CD4-positive, alpha-beta T cell treated with Interferon alpha-2 for 1 hour (primary cell): Measurements from ENCODE around the gene UBASH3B.

ENCODE experiments used
- DNase-seq, 2 donors: peaks; one replicate each; pipeline ENCODE4 v3.0.0-alpha.2; 2020 to 2022

The UBASH3B gene

DNA sequence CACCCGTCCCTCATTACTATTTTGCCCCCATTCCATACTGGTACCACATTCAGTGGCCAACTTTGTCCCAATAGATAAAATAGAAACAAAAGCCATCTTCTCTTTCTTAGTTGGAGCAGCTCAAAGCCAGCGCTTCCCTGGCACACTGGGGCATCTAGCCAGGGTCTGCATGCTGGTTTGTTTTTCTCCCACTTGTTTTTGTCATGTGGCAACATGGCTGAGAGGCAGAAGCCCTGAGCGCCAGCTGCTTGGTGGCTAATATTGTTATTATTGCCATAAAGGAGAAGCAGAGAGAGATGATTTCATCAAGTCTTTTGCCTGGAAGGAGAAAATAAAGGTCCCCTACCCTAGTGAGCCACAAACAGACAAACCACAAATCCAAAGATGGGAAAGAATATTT lies 134.4 kb downstream of the UBASH3B start:
- DNase-seq, result no peak

DNA sequence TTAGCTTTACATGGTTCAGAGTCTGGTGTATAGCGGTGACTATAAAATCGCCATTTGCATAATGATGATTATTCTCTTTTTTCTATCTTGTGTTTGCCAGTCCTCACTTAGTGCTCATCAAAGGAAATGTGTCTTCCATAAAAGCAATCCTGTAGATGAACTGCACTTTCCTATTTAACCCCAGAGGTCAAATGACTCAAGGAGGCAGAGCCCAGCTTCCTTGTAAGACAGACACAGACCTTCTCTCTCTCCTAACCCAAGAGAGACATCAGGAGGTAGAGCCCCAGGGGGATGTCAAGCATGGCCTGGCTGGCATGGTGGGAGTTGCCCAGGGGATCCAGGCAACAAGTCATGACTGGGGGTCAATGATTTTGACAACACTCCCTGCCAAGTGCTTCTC lies 135.9 kb downstream of the UBASH3B start:
- no peak for DNase-seq

DNA sequence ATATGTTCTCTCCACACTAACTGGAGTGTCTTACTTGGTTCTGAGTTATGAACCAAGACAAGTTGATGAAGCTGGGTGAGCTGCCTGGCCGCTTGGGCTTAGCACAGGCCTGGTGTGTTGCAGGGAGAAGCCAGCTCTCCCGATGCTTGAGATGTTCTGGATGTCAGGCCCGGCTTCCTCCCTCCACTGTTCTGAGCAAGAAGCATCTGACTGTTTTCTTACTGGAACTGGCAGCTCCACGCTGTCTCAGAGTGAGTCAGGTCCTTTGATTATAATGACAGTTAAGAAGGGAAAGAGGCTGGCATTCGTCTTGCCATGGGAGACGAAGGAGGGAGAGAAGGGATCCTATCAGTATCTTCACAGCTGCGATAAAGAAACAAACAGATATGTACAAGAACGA lies 136.3 kb downstream of the UBASH3B start:
- no peak for DNase-seq

DNA sequence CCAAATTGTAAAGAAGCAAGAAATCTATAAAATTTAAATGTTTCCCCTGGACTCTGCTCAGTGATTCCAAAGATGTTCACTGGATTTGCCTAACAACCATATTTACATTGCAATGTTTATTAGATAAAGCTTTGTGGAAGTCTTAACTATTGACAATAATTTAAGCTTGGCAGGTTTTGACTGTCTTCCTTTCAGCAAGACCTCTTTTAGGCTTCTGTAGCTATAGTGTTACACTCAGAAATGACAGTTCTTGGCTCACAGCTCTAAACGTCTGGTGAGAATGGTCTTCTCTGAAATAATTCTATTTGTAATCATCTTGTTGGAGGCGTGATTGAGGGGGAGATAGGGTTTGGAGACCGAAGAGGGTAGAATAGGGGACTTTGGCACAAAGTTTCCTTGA lies 138.0 kb downstream of the UBASH3B start:
- DNase-seq, result no peak

DNA sequence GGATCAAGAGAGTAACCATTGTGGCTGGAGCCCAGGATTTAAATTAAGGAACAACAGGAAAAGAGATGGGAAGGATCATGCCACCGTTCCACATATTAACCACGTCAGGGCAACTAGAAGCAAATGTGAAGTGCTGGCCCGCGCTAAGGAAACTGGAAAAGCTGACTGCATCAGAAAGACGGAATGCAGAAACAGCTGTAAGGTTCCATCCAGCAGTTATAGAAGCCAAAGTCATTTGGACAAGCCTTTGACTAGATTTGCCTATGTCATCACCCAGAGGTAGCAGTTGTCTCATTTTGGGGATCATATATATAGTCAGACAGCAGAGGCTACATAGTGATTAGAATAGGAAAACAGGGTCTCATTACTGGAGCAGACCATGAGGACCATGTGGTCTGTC lies 139.8 kb downstream of the UBASH3B start:
- no peak for DNase-seq

DNA sequence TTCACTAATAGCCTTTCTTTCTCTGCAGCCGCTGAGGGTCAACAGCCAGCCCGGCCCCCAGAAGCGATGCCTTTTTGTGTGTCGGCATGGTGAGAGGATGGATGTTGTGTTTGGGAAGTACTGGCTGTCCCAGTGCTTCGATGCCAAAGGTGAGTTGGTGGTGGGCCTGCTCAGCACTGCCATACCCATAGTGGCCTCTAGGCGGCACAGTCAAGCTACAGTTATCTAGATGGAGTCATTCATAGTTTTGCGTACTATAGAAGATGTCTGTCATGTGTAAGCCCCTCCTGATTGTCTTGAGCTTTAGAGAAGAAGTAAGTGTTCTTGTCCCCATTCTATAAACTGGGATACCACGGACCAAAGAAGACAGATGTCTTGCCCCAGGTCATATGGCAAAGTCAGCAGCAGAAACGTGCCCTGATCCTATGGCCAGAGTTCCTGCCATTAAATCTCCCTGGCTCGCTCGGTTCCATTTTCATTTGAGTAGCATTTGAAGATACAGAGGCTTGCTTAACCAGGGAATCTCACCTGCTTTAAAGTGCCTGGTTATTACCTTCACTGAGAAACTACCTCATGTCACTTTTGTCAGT lies 140.7 kb downstream of the UBASH3B start:
- DNase-seq, result peak; percentile 63 to 72

DNA sequence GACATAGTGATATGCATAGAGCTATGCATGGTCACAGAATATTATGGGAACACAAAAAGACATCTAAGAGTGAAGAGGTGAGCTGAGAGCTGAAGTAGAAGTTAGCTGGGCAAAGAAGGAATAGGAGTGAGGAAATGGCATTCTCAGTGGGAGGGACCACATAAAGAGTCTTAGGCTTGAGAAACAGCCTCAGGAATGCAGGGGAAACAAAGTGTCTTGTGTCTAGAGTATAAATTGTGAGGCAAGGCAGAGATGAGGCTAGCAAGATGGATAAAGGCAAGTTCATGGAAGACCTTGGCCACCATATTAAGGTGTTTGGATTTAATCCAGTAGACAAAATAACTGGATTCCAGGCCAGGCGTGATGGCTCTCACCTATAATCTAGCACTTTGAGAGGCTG lies 142.1 kb downstream of the UBASH3B start:
- DNase-seq, result no peak

DNA sequence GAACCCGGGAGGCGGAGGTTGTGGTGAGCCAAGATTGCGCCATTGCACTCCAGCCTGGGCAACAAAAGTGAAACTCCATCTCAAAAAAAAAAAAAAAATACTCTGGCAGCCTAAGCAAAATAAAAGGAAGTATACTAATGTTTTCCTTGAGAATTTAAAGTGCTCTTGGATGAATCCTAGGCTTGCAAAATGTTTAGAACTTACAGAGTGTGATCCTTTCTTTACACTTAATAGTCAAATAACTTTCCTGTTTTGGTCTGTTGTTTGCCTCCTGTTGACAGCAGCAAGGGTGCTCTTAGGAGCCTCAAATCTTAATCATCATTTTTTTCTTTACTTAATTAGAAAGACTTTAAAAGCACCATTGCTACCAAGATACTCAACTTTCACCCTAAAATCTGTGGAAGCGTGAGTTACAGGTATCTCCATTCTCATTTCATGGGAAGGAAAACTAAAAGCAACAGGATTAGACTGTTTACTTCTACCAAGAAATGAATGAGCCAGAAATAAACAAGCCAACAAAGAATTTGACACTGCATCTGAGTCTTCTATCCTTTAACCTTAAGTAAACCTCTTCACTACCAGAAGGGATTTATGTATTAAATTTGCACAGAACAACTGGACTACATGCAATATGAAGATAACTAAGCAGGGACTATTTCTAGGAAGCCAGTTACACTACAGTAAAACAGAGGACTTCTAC lies 144.0 kb downstream of the UBASH3B start:
- DNase-seq, result no peak

DNA sequence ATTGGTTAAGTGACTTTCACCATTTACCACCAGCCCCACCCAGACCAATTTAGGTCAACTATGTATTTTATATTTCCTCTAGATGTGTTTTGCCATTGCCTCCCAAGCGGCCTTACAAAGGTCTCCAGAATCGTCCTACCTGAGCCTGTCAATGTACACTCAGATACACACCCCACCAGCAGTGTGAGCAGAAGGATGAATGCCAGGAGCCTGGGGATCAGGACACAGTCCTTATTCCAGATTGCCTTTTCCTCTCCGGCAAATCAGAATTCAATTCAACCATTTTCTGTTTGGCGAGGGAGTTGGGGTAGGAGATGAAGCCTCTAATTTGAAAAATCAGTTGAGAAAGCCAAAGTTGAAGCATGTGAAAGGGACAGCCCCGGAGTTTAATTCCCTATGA lies 147.4 kb downstream of the UBASH3B start:
- no peak for DNase-seq

DNA sequence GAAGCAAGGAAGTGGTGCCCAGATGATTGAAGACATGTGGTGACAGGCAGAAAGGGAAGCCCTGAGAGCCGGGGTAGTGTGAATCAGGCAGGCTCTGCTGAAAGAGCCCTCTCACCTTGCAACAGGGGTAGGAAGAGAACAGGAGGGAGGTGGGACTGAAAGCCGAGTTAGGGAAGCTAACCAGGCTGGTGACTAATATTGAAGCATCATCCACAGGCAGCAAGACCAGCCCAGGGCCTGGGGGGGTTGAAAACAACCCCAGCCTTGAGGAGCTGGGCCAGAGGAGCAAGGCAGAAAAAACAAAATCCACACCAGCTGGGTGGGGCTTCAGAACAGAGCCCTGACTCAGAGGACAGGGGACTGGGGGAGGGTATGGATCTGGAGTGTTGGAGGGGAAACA lies 147.8 kb downstream of the UBASH3B start:
- DNase-seq, result no peak

DNA sequence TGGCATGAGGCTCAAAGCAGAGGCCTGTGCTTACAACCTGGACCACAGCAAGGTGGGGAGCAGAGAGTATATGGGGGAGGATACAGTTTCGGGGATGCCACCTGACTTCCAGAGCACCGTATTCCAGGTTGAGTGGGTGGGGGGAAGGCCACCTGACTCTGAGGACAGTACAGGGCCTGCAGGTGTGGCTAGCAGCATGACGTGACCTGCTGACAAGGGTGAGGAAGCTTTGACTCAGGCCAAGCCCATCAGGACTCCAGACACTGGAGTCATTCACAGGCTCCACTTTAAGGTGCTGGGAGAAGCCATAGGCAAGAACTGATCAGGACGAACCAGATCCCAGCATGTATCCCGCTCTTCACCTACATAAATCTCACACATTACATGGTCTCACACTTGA lies 148.2 kb downstream of the UBASH3B start:
- DNase-seq, result no peak

DNA sequence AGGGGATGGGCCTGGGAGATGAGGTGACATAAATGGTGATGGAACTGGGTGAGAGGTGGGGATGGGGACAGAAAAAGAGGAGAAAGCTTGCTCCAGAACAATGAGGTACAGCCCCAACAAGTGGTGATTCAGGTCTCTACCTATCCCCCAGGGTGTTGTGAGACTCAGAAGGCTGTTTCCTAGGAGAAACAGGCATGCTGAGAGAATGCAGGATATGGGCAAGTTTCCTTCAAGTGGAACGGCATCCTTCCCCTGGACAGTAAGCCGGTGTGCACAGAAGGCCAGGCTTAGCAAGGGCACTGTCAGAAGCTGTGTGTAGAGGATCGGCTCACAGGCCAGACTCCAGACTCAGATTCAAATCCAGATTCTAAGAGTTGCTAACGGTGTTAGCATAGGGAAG lies 148.6 kb downstream of the UBASH3B start:
- no peak for DNase-seq

DNA sequence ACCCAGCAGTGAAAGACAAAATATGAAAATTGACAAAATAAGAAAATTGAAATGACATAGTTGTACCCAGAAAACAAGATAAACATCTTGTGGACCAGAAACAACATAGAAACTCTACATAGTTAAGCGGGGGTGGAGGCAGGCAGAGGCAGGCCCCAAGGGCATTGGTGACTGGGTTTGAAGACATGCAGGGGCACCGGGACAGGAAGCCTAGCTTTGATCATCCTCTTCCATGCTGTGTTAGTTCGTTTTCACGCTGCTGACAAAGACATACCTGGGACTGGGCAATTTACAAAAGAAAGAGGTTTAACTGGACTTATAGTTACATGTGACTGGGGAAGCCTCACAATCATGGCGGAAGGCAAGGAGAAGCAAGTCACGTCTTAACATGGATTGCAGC lies 149.3 kb downstream of the UBASH3B start:
- no peak for DNase-seq

DNA sequence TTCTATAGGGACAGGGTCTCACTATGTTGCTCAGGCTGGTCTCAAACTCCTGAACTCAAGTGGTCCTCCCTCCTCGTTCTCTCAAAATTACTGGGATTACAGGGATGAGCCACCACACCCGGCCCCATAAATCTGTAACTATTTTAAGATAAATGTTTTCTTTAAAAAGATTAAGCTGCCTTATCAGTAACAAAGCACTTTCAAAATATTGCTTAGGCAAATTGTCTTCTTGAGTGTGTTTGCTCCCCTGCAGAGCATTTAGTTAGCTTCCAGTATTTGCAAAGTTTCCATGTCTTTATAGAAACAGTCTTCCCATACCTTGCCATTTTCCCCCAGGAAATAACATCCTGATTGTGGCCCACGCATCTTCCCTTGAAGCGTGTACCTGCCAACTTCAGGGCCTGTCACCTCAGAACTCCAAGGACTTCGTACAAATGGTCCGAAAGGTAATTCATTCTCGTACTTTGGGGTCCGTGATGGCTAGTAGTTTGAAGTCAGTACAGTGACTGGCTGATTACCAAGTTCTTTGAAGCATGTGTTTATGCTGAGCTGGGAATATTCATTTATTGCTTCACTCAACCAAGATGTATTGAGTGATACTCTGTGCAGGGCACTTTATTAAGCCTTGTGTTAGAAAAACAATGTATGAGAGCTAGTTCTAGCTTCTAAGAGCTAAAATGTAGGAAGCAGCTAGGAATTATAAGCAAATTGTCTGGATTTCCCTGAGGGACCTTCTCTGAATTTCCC lies 152.4 kb downstream of the UBASH3B start:
- no peak for DNase-seq

DNA sequence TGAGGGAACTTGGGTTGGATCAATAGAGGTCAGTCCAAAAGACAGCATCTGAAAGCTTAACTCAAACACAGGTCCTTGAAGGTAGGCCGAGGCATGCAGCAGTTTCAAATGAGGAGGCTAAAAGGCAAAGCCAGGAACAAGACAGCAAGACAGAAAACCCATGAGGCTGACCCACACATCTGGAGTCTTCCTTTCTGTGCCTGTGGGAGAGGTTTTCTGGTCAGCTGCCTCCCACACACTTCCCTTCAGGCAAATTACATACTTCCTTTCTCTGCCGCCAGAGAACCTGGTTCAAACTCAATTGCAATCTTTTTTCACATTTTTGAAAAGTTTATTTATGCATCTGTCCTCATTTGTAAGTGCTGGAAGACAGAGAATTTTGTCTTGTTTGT lies 153.0 kb downstream of the UBASH3B start:
- no peak for DNase-seq

DNA sequence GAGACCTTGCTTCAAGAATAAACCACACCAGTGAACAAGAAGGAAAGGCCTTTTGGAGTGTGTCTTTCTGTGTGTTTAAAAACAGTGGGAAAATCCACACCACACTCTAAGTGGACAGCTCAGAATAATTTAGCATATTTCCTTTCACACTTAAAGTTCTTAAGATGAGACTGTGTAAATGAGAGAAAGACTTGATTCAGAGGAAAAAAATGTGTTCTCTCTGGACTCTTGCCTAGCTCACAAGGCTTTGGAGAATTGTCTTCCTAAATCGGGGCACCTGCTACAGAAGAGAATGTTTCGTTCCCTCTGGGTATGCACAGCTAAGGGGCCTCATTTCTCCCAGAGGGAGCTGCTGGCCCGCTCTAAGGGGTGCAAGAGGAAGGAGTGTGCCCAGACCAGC lies 154.3 kb downstream of the UBASH3B start:
- DNase-seq, result no peak

DNA sequence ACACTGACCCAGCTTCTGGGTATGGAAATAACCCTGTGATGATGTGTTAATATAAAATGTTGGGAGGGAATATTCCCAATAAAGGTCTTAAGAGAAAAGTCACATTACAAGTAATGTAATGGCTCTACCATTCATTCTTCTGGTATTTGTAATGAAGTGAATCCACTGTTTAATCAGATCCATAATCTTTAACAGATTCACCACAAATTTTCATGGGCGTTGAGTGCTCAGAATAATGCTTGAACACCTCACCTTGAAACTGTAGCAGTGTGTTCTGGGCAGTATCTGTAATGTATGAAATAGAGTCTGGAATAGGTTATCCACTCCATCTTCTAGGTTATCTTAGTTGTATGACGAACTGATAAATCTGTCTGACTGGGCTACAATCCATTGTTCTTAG lies 156.2 kb downstream of the UBASH3B start:
- DNase-seq, result no peak

DNA sequence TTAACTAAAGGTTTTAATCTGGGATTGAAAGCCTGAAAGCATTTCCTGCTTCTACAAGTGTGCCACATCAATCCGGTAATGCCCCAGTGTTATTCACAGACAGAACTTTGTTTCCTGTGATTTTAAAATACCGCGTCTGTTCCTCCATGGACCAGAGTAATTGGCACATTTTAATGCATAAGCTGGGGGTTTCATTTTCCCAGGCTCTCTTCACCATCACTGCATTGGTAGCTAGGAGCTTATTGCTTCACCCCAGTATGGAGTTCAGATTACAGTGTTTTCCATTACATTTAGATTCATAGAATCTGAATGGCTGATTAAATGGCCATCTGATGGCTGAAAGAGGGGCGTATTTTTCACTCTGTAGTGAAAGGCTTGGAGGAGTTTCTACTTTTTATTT lies 157.1 kb downstream of the UBASH3B start:
- DNase-seq, result no peak

DNA sequence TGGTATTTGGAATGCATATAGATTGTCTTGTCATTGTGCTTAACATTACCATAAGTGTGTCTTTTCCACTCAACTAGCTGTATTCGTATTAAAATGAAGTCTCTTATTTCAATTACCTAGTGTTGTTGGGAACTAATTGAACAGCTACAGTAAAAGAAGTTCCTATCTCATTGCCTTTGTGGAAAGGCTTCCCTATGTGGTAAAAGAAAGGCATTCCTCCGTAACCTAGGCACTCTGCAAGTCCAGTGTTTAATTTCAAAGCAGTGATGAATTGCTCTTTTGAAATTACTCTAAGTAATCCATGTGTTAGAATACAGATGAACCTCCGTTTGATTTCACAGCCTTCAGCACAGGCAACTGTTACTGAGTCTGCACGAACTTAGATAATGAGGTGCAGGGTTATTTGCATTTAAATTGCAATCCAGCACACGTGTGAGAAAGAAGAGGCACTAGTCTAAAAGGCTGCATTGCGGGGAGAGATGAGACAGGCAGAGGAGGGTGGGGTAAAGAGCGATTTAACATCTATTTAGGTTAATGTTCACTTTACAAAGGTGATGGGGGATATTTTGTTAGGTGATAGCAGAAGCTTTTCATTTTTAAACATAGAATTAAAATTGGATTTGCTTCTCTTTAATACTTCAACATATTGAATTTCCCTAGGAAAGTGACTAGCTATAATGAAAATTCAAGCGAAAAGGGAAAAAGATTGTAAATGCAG lies 157.8 kb downstream of the UBASH3B start:
- DNase-seq, result no peak

DNA sequence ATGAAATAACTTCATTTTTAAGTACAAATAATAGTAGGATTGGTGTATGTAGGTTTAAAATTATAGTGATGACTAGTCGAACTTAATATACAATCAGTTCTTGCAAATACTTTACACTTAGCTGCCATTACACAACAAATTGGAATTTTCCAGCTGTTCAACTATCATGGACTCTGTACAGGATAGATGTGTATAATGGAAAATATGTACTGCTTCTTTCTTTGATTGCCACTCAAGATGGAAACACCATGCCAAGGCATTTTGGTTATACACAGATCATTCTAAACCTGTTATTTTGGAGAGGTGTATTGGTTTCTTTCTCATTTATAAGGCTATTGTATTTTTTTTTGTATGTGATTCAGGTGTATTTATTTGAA lies 158.4 kb downstream of the UBASH3B start:
- no peak for DNase-seq

DNA sequence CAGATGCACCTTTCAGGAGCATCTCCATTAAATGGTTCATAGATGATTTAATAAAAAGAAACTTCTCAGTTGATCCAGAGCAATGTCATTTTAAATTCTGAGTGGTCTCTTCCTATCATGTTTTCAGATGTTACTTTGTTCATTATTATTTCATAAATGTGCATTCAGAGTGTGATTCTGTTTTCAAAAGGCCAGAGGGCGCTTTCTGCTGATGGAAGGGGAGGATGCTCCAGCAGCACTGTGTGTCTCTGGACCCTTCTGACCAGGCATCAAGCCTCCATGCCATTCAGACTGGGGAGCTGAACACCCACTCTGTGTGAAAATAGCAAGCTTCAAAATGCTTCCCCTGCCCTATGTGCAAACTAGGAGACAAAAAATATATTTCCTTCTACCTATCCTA lies 158.9 kb downstream of the UBASH3B start:
- peak; percentile 4 to 27 for DNase-seq

DNA sequence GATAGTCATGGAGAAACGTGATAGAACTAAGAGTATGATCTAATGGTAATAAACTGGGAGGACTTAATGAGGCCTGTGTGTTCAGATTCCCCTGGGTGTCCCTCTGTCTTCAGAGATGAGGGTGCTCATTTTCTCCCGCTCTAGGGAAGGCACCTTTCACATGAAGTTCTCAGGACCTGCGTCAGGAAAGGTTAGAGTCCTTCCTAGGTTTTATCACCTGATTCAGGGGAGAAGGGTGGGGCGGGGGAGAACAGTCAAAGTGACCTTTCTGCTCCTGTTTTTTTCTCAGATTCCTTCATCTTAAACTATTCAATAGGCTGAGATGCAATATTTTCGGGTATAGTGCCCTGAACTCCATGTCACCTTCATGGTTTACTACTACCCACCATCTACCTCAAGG lies 160.4 kb downstream of the UBASH3B start:
- DNase-seq, result no peak

DNA sequence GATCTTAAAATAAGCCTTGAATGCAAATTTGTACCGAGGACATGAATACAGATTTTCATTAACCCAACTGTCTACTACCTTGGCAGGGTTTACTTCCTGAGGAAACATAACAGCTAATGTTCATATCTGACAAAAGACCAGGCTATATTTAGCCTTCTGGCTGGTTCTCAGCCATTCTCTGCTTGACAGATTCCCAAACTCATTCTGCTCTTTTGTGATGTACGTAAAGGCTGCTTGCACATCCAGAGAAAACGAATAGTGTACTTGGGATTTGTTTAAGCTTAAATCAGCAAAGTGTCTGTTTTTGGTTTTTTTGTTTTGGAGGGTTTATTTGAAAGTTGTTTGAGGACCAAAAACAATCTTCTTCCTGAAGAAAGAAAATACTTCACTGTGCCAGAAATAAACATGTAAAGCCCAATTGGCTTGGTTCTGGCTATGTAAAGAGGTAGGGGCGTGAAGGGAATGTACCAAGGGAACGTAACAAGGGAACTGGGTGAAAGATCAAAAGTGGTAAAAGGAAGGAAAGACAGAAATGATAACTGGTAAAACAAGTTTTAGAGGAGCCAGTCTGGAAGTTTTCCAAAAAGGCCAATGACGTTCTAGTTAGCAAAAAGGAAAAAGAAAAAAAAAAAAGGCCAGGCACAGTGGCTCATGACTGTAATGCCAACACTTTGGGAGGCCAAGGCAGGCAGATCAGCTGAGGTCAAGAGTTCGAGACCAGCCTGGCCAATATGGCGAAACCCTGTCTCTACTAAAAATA lies 161.4 kb downstream of the UBASH3B start:
- DNase-seq, result no peak
